Omental fat pad (tissue), 4 donors: Measurements from ENCODE around the gene RNF14. TPM values are rescaled to one million over a fixed set of nuclear protein-coding genes. Genes with fewer than 3 reads are reported as not detected.

Experiments used
- ATAC-seq: fragments of 150-250 bp; one replicate; pipeline ENCODE4 v1.9.1; 2016; ENCODE audit warnings: mild to moderate bottlenecking, moderate library complexity; ENCODE audit not compliant: low FRiP score
- DNase-seq: peaks from one replicate; pipeline ENCODE4 v3.0.0-alpha.2; 2019; ENCODE audit warnings: low spot score
- total RNA-seq, 4 donors: library from RNA; depleted of rRNA; stranded (reverse); fragments of >200 nt; gene quantifications; one replicate each; pipeline ENCODE4 v1.1.0, GENCODE V29; 2016
- TF ChIP-seq, protein P1 (sequence below), 3 donors: fragments of 450-650 bp; IDR thresholded peaks; one replicate each; pipeline ENCODE4 v1.5.1; 2016 to 2017; ENCODE audit warnings: antibody characterized with exemption in 3 of 3, mild to moderate bottlenecking in 3 of 3, moderate library complexity in 2 of 3

Gene RNF14
- total RNA-seq, 4 donors from 2014 or later = 47.3 to 107 (median 66.7) TPM

- ATAC-seq = no peak
- DNase-seq = no peak
- TF ChIP-seq, protein P1, sequence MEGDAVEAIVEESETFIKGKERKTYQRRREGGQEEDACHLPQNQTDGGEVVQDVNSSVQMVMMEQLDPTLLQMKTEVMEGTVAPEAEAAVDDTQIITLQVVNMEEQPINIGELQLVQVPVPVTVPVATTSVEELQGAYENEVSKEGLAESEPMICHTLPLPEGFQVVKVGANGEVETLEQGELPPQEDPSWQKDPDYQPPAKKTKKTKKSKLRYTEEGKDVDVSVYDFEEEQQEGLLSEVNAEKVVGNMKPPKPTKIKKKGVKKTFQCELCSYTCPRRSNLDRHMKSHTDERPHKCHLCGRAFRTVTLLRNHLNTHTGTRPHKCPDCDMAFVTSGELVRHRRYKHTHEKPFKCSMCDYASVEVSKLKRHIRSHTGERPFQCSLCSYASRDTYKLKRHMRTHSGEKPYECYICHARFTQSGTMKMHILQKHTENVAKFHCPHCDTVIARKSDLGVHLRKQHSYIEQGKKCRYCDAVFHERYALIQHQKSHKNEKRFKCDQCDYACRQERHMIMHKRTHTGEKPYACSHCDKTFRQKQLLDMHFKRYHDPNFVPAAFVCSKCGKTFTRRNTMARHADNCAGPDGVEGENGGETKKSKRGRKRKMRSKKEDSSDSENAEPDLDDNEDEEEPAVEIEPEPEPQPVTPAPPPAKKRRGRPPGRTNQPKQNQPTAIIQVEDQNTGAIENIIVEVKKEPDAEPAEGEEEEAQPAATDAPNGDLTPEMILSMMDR (IDR thresholded peaks at IDR 0.05) = no peak
Measured at GRCh38 chr5:142038735-142039134, 69.8 kb downstream of the RNF14 start.

Other genes with a start within 250 kb of the RNF14 start
- 100 to 1,000 TPM in 1 of 4 donors, 10 to 100 TPM in 3; 10.6 to 148 (median 50.6) TPM for gene PCDH1, start 90.7 kb upstream of the RNF14 start, total RNA-seq
- 10 to 100 TPM; 57.3 to 87.5 (median 61.0) TPM for gene DELE1, start 45.2 kb upstream of the RNF14 start, total RNA-seq
- 10 to 100 TPM in 1 of 4 donors, 1 to 10 TPM in 3; 4.0 to 18.9 (median 6.7) TPM for gene PCDH12, start 10.9 kb upstream of the RNF14 start, total RNA-seq
- gene GNPDA1, start 43.9 kb downstream of the RNF14 start, total RNA-seq = 10 to 100 TPM; 28.6 to 37.0 (median 33.2) TPM
- gene NDFIP1, start 139.7 kb downstream of the RNF14 start, total RNA-seq = 10 to 100 TPM; 60.4 to 73.6 (median 64.6) TPM